22Rv1 (cell line): Measurements from ENCODE around the gene PRKRIP1.

Source experiments
- CTCF ChIP-seq: fragments of 450-650 bp; IDR thresholded peaks from 2 replicates; pipeline ENCODE4 v1.5.1; 2017; ENCODE audit warnings: mild to moderate bottlenecking
- ZFX ChIP-seq: fragments of 450-650 bp; IDR thresholded peaks from 2 replicates; pipeline ENCODE4 v1.6.1; 2017; ENCODE audit warnings: antibody characterized with exemption, borderline replicate concordance

GRCh38 chr7:102395873-102396709 is at the start of gene PRKRIP1:
- no peak for TF ChIP-seq CTCF
- TF ChIP-seq ZFX, result no peak
